ENCODE results near the gene SEC62. TPM values are rescaled to one million over a fixed set of nuclear protein-coding genes. Genes with fewer than 3 reads are reported as not detected.

SEC62 gene
- total and polyA plus RNA-seq, 2 experiments from 2014 or later: 23.6 to 306 TPM

DNA sequence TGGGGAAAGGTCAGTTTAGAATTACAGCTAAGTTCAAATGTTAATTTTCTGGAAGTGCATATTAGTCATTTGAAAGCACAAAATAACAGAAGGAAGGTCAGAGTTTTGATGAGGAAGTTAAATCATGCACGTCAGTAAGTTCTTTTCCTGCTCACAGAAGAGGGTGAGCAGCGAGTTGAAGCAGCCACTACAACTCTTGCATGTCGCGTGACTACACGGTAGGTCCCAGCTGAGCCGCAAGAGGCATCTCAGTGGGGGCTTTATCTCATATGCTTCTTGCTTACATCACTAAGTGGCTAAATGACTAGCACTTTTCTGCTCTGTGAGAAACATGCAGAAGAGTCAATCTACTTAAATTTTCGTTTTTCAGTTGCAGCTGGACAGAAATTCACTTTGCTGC is 21.3 kb upstream of the SEC62 start:
- H2AFZ ChIP-seq: 0 out of 2 replicates have a peak overlapping the region, but pooled peaks have one; percentile 0
- no peak overlapping the region for H3K4me3 ChIP-seq
- H3K27me3 ChIP-seq (ENCODE audit: insufficient read depth): no peaks in the 10 kb centered on the region
- no peaks in the 10 kb centered on the region for H4K20me1 ChIP-seq (replicated peaks; ENCODE audit: insufficient read depth)
- H3K9me2 ChIP-seq (ENCODE audit: insufficient read depth): no peaks in the 10 kb centered on the region
- H3K27ac ChIP-seq (ENCODE audit: low read depth): no peak overlapping the region
- H3K4me3 Mint-ChIP-seq: no peak overlapping the region
- no peaks in the 10 kb centered on the region for H3F3A ChIP-seq (replicated peaks; ENCODE audit: low read depth)
- no peaks in the 10 kb centered on the region for H3K36me3 Mint-ChIP-seq (ENCODE audit: low read depth)
- H3K79me2 ChIP-seq (replicated peaks; ENCODE audit: insufficient read depth): no peaks in the 10 kb centered on the region
- no peak; the same call in 2 of the 3 replicates for ATAC-seq
- peaks cover 3% of the 10 kb centered on the region; the same call in 1 of the 3 replicates for H3K9me3 Mint-ChIP-seq
- peaks cover 2% of the 10 kb centered on the region; the same call in 1 of the 3 replicates for H3K4me1 Mint-ChIP-seq
- H3K27ac Mint-ChIP-seq: no peak overlapping the region
- peaks cover 3% of the 10 kb centered on the region for H3K27me3 Mint-ChIP-seq (ENCODE audit: insufficient read depth, low read depth, poor library complexity)
- no peak for DNase-seq (ENCODE audit: low spot score)
- no peaks in the 10 kb centered on the region; the same call in 1 of the 2 replicates for H3K36me3 ChIP-seq (ENCODE audit: insufficient read depth)
- no peak overlapping the region for H3K4me2 ChIP-seq
- TF ChIP-seq, protein P1, sequence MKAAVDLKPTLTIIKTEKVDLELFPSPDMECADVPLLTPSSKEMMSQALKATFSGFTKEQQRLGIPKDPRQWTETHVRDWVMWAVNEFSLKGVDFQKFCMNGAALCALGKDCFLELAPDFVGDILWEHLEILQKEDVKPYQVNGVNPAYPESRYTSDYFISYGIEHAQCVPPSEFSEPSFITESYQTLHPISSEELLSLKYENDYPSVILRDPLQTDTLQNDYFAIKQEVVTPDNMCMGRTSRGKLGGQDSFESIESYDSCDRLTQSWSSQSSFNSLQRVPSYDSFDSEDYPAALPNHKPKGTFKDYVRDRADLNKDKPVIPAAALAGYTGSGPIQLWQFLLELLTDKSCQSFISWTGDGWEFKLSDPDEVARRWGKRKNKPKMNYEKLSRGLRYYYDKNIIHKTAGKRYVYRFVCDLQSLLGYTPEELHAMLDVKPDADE (IDR thresholded peaks at IDR 0.05): no peak
- TF ChIP-seq CREB1 (CRISPR knock-in tag; IDR thresholded peaks at IDR 0.05; ENCODE audit: low read depth): no peak
- TF ChIP-seq, protein P2, sequence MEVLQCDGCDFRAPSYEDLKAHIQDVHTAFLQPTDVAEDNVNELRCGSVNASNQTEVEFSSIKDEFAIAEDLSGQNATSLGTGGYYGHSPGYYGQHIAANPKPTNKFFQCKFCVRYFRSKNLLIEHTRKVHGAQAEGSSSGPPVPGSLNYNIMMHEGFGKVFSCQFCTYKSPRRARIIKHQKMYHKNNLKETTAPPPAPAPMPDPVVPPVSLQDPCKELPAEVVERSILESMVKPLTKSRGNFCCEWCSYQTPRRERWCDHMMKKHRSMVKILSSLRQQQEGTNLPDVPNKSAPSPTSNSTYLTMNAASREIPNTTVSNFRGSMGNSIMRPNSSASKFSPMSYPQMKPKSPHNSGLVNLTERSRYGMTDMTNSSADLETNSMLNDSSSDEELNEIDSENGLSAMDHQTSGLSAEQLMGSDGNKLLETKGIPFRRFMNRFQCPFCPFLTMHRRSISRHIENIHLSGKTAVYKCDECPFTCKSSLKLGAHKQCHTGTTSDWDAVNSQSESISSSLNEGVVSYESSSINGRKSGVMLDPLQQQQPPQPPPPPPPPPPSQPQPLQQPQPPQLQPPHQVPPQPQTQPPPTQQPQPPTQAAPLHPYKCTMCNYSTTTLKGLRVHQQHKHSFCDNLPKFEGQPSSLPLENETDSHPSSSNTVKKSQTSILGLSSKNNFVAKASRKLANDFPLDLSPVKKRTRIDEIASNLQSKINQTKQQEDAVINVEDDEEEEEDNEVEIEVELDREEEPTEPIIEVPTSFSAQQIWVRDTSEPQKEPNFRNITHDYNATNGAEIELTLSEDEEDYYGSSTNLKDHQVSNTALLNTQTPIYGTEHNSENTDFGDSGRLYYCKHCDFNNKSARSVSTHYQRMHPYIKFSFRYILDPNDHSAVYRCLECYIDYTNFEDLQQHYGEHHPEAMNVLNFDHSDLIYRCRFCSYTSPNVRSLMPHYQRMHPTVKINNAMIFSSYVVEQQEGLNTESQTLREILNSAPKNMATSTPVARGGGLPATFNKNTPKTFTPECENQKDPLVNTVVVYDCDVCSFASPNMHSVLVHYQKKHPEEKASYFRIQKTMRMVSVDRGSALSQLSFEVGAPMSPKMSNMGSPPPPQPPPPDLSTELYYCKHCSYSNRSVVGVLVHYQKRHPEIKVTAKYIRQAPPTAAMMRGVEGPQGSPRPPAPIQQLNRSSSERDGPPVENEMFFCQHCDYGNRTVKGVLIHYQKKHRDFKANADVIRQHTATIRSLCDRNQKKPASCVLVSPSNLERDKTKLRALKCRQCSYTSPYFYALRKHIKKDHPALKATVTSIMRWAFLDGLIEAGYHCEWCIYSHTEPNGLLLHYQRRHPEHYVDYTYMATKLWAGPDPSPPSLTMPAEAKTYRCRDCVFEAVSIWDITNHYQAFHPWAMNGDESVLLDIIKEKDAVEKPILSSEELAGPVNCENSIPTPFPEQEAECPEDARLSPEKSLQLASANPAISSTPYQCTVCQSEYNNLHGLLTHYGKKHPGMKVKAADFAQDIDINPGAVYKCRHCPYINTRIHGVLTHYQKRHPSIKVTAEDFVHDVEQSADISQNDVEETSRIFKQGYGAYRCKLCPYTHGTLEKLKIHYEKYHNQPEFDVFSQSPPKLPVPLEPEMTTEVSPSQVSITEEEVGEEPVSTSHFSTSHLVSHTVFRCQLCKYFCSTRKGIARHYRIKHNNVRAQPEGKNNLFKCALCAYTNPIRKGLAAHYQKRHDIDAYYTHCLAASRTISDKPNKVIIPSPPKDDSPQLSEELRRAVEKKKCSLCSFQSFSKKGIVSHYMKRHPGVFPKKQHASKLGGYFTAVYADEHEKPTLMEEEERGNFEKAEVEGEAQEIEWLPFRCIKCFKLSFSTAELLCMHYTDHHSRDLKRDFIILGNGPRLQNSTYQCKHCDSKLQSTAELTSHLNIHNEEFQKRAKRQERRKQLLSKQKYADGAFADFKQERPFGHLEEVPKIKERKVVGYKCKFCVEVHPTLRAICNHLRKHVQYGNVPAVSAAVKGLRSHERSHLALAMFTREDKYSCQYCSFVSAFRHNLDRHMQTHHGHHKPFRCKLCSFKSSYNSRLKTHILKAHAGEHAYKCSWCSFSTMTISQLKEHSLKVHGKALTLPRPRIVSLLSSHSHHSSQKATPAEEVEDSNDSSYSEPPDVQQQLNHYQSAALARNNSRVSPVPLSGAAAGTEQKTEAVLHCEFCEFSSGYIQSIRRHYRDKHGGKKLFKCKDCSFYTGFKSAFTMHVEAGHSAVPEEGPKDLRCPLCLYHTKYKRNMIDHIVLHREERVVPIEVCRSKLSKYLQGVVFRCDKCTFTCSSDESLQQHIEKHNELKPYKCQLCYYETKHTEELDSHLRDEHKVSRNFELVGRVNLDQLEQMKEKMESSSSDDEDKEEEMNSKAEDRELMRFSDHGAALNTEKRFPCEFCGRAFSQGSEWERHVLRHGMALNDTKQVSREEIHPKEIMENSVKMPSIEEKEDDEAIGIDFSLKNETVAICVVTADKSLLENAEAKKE (CRISPR knock-in tag; IDR thresholded peaks at IDR 0.05): no peak
- no peak for TF ChIP-seq EZH2 (IDR thresholded peaks at IDR 0.05; ENCODE audit: low read depth, unreplicated experiment)
- no peak for TF ChIP-seq POLR2AphosphoS5 (IDR thresholded peaks at IDR 0.05; ENCODE audit: low read depth)
- no peak for TF ChIP-seq NANOG (IDR thresholded peaks at IDR 0.05; ENCODE audit: borderline replicate concordance)
- no peak for TF ChIP-seq JUNB (IDR thresholded peaks at IDR 0.05; ENCODE audit: unreplicated experiment)
- TF ChIP-seq, protein P3, sequence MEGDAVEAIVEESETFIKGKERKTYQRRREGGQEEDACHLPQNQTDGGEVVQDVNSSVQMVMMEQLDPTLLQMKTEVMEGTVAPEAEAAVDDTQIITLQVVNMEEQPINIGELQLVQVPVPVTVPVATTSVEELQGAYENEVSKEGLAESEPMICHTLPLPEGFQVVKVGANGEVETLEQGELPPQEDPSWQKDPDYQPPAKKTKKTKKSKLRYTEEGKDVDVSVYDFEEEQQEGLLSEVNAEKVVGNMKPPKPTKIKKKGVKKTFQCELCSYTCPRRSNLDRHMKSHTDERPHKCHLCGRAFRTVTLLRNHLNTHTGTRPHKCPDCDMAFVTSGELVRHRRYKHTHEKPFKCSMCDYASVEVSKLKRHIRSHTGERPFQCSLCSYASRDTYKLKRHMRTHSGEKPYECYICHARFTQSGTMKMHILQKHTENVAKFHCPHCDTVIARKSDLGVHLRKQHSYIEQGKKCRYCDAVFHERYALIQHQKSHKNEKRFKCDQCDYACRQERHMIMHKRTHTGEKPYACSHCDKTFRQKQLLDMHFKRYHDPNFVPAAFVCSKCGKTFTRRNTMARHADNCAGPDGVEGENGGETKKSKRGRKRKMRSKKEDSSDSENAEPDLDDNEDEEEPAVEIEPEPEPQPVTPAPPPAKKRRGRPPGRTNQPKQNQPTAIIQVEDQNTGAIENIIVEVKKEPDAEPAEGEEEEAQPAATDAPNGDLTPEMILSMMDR (conservative IDR thresholded peaks at IDR 0.05; ENCODE audit: low read depth in 2 of 2): no peak
- no peak for TF ChIP-seq ZNF331 (CRISPR knock-in tag; IDR thresholded peaks at IDR 0.05; ENCODE audit: low read depth)
- TF ChIP-seq, protein P4, sequence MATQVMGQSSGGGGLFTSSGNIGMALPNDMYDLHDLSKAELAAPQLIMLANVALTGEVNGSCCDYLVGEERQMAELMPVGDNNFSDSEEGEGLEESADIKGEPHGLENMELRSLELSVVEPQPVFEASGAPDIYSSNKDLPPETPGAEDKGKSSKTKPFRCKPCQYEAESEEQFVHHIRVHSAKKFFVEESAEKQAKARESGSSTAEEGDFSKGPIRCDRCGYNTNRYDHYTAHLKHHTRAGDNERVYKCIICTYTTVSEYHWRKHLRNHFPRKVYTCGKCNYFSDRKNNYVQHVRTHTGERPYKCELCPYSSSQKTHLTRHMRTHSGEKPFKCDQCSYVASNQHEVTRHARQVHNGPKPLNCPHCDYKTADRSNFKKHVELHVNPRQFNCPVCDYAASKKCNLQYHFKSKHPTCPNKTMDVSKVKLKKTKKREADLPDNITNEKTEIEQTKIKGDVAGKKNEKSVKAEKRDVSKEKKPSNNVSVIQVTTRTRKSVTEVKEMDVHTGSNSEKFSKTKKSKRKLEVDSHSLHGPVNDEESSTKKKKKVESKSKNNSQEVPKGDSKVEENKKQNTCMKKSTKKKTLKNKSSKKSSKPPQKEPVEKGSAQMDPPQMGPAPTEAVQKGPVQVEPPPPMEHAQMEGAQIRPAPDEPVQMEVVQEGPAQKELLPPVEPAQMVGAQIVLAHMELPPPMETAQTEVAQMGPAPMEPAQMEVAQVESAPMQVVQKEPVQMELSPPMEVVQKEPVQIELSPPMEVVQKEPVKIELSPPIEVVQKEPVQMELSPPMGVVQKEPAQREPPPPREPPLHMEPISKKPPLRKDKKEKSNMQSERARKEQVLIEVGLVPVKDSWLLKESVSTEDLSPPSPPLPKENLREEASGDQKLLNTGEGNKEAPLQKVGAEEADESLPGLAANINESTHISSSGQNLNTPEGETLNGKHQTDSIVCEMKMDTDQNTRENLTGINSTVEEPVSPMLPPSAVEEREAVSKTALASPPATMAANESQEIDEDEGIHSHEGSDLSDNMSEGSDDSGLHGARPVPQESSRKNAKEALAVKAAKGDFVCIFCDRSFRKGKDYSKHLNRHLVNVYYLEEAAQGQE (IDR thresholded peaks at IDR 0.05; ENCODE audit: unreplicated experiment): no peak
- TF ChIP-seq EZH2phosphoT487 (IDR thresholded peaks at IDR 0.05; ENCODE audit: unreplicated experiment): no peak
- no peak for TF ChIP-seq ZNF114 (CRISPR knock-in tag; IDR thresholded peaks at IDR 0.05)
- no peak for TF ChIP-seq STAT1 (IDR thresholded peaks at IDR 0.05; ENCODE audit: unreplicated experiment)
- H3K4me1 ChIP-seq (ENCODE audit: insufficient read depth): no peaks in the 10 kb centered on the region; the same call in 1 of the 2 replicates

Measured in GM23338 (cell line).